Large intestine (tissue), 3 donors: Measurements from ENCODE around the gene C1orf198. TPM values are rescaled to one million over a fixed set of nuclear protein-coding genes. Genes with fewer than 3 reads are reported as not detected.

Experiments used
- DNase-seq, 2 donors: peaks; one replicate each; pipeline versions ENCODE4 v3.0.0 to v3.0.0-alpha.2; 2013
- H3K27ac ChIP-seq: one replicate; pipeline ENCODE4 v1.5.1; 2013; ENCODE audit warnings: low read length
- H3K27me3 ChIP-seq: 2 replicates; pipeline ENCODE4 v1.6.1; 2013; ENCODE audit warnings: low read length; ENCODE audit not compliant: control insufficient read depth, insufficient read depth
- H3K36me3 ChIP-seq: 2 replicates; pipeline ENCODE4 v1.6.1; 2013; ENCODE audit warnings: low read length; ENCODE audit not compliant: control insufficient read depth, insufficient read depth
- H3K4me1 ChIP-seq: one replicate; pipeline ENCODE4 v1.6.1; 2013; ENCODE audit warnings: low read length; ENCODE audit not compliant: control insufficient read depth, insufficient read depth
- H3K4me3 ChIP-seq: one replicate; pipeline ENCODE4 v1.5.1; 2013; ENCODE audit warnings: low read length
- H3K9me3 ChIP-seq: one replicate; pipeline ENCODE4 v1.6.1; 2013; ENCODE audit warnings: mild to moderate bottlenecking, low read depth, low read length, moderate library complexity; ENCODE audit not compliant: control insufficient read depth
- WGBS: methylation state at CpG from one replicate; pipeline ENCODE4 v1.1.5; 2013; ENCODE audit warnings: low lambda C conversion rate; ENCODE audit not compliant: insufficient coverage; 5-methylcytosine and 5-hydroxymethylcytosine counted together
- polyA plus RNA-seq: library from polyadenylated mRNA; unstranded; fragments of 120-200 nt; gene quantifications from one replicate; pipeline ENCODE4 v1.2.1, GENCODE V29; 2013

The C1orf198 gene
- polyA plus RNA-seq, 1 donor: 36.5 TPM

DNA sequence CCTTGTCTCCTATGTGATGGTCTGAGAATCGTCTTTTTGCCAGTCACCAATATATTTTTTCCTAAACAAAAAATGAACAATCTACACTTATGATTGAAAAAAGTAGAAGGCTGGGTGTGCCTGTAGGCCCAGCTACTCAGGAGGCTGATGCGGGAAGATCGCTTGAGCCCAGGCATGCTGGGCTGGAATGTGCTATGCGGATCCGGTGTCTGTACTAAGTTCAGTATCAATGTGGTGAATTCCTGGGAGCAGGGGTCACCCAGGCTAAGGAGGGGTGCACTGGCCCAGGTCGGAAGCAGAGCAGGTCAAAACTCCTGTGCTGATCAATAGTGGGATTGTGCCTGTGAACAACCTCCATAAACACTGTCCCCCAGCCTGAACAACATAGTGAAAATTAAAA is 25.7 kb upstream of the C1orf198 start:
- no peak overlapping the region for H3K27ac ChIP-seq
- H3K36me3 ChIP-seq: no peaks in the 10 kb centered on the region
- no peak for DNase-seq
- H3K4me1 ChIP-seq: no peaks in the 10 kb centered on the region
- no peaks in the 10 kb centered on the region for H3K27me3 ChIP-seq
- H3K4me3 ChIP-seq: no peak overlapping the region
- WGBS: no CpG with 5 or more reads among the region's 6 CpGs
- H3K9me3 ChIP-seq: no peaks in the 10 kb centered on the region

- H3K27me3 ChIP-seq: no peaks in the 10 kb centered on the region
- no peak for DNase-seq
- H3K4me1 ChIP-seq: no peaks in the 10 kb centered on the region
- H3K9me3 ChIP-seq: no peaks in the 10 kb centered on the region
- no peak overlapping the region for H3K4me3 ChIP-seq
- 88% methylated on average over 3 of the region's 6 CpGs for WGBS
- H3K36me3 ChIP-seq: no peaks in the 10 kb centered on the region
- H3K27ac ChIP-seq: no peak overlapping the region
These were observed 23.7 kb upstream of the C1orf198 start for GRCh38 chr1:230892018-230892491.

- Histone ChIP-seq H3K27ac (no peak overlapping the region), H3K4me3 (no peak overlapping the region), H3K4me1 (no peaks in the 10 kb centered on the region), H3K9me3 (no peaks in the 10 kb centered on the region), H3K27me3 (no peaks in the 10 kb centered on the region), H3K36me3 (no peaks in the 10 kb centered on the region)
- DNase-seq: no peak
- WGBS: no CpG with 5 or more reads among the region's 2 CpGs
These were observed 23.1 kb upstream of the C1orf198 start for GRCh38 chr1:230891413-230891812.

DNA sequence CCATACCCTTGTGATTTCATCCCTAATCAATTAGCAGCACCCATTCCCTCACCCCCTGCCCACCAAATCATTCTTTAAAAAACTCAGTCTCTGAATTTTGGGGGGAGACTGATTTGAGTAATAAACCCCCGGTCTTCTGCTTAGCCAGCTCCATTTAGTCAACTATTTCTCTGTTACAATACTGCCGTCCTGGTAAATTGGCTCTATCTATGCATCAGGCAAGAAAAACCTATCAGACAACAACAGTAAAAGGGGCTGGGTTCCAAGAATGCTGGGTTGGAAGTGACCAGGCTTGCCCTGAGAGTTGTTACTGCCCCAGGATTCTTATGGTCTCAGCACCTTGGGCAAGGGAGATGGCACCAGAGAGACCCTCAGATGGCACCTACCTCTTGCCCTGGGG is 16.3 kb upstream of the C1orf198 start:
- H3K27me3 ChIP-seq: peaks cover 17% of the 10 kb centered on the region
- no peak for DNase-seq
- H3K36me3 ChIP-seq: no peaks in the 10 kb centered on the region
- H3K27ac ChIP-seq: no peak overlapping the region
- WGBS: no CpG with 5 or more reads among the region's 2 CpGs
- no peak overlapping the region for H3K4me3 ChIP-seq
- no peaks in the 10 kb centered on the region for H3K4me1 ChIP-seq
- H3K9me3 ChIP-seq: peaks cover 6% of the 10 kb centered on the region

- Histone ChIP-seq H3K27ac (no peak overlapping the region), H3K4me3 (no peak overlapping the region), H3K9me3 (peaks cover 6% of the 10 kb centered on the region), H3K4me1 (no peaks in the 10 kb centered on the region), H3K27me3 (peaks cover 17% of the 10 kb centered on the region), H3K36me3 (no peaks in the 10 kb centered on the region)
- 100% methylated on average over 2 of the region's 4 CpGs for WGBS
- DNase-seq: no peak
These were observed 15.6 kb upstream of the C1orf198 start for GRCh38 chr1:230883967-230884366.

GRCh38 chr1:230879778-230880177 is 11.5 kb upstream of the C1orf198 start:
- Histone ChIP-seq H3K36me3 (no peaks in the 10 kb centered on the region), H3K4me1 (no peaks in the 10 kb centered on the region), H3K27ac (no peak overlapping the region), H3K4me3 (no peak overlapping the region), H3K27me3 (peaks cover 17% of the 10 kb centered on the region), H3K9me3 (peaks cover 3% of the 10 kb centered on the region)
- no peak for DNase-seq
- no CpG with 5 or more reads among the region's 8 CpGs for WGBS

GRCh38 chr1:230878591-230878990 is 10.3 kb upstream of the C1orf198 start:
- H3K27me3 ChIP-seq: peaks cover 17% of the 10 kb centered on the region
- H3K36me3 ChIP-seq: no peaks in the 10 kb centered on the region
- no peak overlapping the region for H3K4me3 ChIP-seq
- H3K27ac ChIP-seq: no peak overlapping the region
- DNase-seq: peak in 1 of 2 donors; percentile 10
- 83% methylated on average over 1 of the region's 5 CpGs for WGBS
- H3K9me3 ChIP-seq: no peaks in the 10 kb centered on the region
- no peaks in the 10 kb centered on the region for H3K4me1 ChIP-seq

DNA sequence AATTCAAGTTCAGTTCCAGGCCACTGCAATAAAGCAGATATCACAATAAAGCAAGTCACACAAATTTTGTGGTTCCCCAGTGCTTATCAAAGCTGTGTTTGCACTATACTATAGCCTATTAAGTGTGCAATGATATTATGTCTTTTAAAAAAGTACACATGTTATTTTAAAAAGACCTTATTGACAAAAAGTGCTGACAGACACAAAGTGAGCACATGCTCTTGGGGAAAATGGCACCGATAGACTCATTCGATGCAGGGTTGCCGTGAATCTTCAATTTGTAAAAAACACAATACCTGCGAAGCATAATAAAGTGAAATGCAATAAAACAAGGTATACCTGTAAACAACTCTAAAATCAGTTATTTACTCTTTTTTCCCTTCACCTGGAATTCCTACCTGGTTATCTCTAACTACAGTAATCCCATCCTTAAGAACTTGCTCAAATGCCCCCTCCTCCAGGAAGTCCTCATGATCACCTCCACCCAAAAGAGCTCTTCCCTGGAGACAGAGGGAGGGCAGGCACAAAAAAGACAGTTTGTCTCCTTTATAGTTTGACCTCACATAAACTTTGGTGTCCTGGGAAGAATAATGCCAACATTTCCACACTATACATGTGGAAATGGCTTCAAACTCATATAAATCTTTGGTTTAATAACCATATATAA is 9.7 kb upstream of the C1orf198 start:
- WGBS: 89% methylated on average over 4 of the region's 4 CpGs
- Histone ChIP-seq H3K27ac (no peak overlapping the region), H3K36me3 (no peaks in the 10 kb centered on the region)

GRCh38 chr1:230877146-230877923 is 9.0 kb upstream of the C1orf198 start:
- H3K27ac ChIP-seq: no peak overlapping the region
- H3K9me3 ChIP-seq: no peaks in the 10 kb centered on the region
- H3K36me3 ChIP-seq: no peaks in the 10 kb centered on the region
- H3K4me1 ChIP-seq: no peaks in the 10 kb centered on the region
- 100% methylated on average over 2 of the region's 14 CpGs for WGBS
- DNase-seq: no peak
- peaks cover 15% of the 10 kb centered on the region for H3K27me3 ChIP-seq
- H3K4me3 ChIP-seq: no peak overlapping the region

More for the DNA sequence above, 9.7 kb upstream of the C1orf198 start:
- H3K9me3 ChIP-seq: no peaks in the 10 kb centered on the region
- no peak overlapping the region for H3K4me3 ChIP-seq
- no peak for DNase-seq
- H3K27me3 ChIP-seq: peaks cover 17% of the 10 kb centered on the region
- H3K4me1 ChIP-seq: no peaks in the 10 kb centered on the region

DNA sequence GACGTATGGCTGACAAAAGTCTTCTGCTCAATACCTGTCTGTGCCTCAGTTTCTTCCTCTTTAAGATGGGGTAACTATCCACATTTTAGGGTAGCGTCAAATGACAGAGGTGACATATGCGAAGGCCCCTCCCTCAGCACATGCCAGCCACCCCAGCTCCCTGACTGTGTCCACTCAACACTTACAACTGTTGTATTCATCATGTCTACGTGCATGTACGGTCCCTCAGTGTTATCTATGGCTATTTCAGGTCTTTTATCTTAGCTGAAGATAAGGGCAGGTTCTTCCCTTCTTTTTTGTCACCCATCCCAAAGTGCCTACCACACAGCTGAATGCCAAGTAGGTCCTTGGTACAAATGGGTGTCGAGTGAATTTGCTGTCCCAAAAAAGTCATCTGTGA is 8.3 kb upstream of the C1orf198 start:
- Histone ChIP-seq H3K27ac (no peak overlapping the region), H3K4me1 (no peaks in the 10 kb centered on the region), H3K4me3 (no peak overlapping the region), H3K27me3 (peaks cover 12% of the 10 kb centered on the region), H3K36me3 (no peaks in the 10 kb centered on the region), H3K9me3 (no peaks in the 10 kb centered on the region)
- no peak for DNase-seq
- 57% methylated on average over 2 of the region's 6 CpGs for WGBS
